Measurements from ENCODE around the gene ZNF212. TPM values are rescaled to one million over a fixed set of nuclear protein-coding genes. Genes with fewer than 3 reads are reported as not detected.

ZNF212 gene
- total RNA-seq, 1 donor from 2014 or later = 5.5 TPM

DNA sequence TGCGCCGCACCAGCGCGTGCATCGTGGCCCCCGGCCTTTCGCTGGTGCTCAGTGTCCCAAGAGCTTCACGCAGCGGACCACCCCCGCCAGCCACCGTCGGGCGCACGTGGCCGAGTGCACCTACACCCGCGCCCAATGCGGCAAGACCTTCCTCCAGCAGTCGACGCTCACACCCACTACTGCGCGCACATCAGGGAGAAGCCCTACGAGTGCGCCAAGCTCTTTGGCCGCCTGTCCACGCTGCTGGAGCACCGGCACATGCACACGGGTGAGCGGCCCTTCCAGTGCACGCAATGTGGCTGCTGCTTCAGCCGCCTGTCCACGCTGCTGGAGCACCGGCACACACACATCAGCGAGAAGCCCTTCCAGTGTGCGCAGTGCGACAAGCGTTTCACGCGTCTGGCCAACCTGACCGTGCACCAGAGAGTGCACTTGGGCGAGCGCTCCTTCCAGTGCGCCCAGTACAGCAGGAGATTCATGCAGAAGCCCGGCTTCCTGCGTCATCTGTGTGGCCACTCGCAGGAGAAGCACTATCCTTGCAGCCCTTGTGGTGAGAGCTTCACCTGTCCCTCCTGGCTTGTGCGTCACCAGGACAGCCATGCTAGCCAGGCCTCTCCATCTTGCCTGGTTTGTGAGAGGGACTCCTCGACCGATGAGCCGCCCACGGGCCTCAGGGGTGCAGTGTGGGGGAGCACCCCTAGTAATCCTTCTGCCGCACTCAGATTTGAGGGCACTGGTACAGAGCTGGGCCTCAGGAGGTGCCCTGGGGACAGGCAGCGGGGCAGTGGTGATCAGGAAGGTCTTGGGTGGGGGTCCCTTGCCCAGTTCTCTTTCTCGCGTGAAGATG lies 55.4 kb downstream of the ZNF212 start:
- ATAC-seq (ENCODE audit: poor library complexity) (no peak), DNase-seq (no peak)
- intact Hi-C loops (cut with DNase I) = no loop called here

GRCh38 chr7:149295481-149295850 lies 56.0 kb downstream of the ZNF212 start:
- no peak for ATAC-seq (ENCODE audit: poor library complexity)
- intact Hi-C loops (cut with DNase I) = no loop called here
- DNase-seq = no peak

GRCh38 chr7:149296368-149296767 lies 56.9 kb downstream of the ZNF212 start:
- DNase-seq (no peak), ATAC-seq (ENCODE audit: poor library complexity) (no peak)
- intact Hi-C loops (cut with DNase I) = no loop called here

DNA sequence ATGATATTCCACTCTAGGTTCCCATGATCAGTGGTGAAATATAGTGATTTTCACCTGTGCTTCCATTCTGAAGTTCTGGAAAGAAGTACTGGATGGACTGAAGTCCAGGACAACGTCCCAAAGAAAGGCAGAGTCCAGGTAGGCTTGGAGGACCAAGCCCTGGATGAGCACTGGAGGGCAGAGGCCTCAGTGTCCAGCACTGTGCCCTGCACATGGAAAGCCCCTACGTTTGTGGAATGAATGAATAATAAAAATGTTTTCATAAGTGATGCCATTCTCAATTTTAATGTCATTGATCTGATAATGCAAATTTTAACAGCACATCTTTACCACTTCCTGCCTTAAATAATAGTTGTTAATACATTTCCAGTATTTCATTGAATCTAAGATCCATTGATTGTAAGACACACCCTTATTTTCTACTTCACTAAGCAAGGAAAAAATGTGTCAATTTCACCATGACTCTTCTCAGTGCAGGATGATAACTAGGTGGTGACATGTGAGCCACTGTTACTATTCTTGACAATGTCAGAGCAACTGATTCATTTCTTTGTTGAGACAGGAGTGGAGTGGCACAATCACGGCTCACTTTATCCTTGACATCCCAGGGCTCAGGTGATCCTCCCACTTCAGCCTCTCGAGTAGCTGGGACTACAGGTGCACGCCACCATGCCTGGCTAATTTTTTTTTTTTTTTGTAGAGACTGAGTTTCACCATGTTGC lies 57.7 kb downstream of the ZNF212 start:
- ATAC-seq (ENCODE audit: poor library complexity) (no peak), DNase-seq (no peak)
- intact Hi-C loops (cut with DNase I) = no loop called here

DNA sequence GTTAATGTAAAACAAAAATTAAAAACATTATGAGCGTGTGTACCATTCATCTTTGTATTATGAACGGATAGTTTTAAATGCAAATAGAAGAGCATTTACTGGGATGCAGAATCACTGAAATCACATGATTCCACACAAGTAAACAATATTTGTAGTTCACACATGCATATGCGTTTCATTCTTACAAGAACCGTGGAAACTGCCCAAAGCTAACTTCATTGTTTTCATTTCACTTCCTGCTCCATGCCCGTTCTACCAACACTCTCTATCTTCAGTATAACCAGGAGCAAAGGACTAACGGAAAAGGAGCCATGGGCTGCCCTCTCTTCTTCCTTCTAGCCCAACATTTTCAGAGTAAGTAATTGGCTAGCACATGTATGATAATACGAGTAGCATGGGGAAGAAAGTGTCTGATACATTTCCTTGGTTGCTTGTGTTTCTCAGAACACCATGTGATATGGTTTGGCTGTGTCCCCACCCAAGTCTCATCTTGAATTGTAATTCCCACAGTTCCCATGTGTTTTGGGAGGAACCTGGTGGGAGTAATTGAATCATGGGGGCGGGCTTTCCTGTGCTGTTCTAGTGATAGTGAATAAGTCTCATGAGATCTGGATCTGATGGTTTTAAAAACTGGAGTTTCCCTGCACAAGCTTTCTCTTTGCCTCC lies 61.3 kb downstream of the ZNF212 start:
- DNase-seq (no peak), ATAC-seq (ENCODE audit: poor library complexity) (no peak)
- intact Hi-C loops (cut with DNase I) = no loop called here

GRCh38 chr7:149302222-149302621 lies 62.8 kb downstream of the ZNF212 start:
- ATAC-seq (ENCODE audit: poor library complexity) = no peak
- intact Hi-C loops (cut with DNase I) = no loop called here
- no peak for DNase-seq

GRCh38 chr7:149302865-149303264 lies 63.4 kb downstream of the ZNF212 start:
- ATAC-seq (ENCODE audit: poor library complexity) = no peak
- intact Hi-C loops (cut with DNase I) = no loop called here
- no peak for DNase-seq

GRCh38 chr7:149304006-149304405 lies 64.6 kb downstream of the ZNF212 start:
- no peak for DNase-seq
- intact Hi-C loops (cut with DNase I) = no loop called here
- ATAC-seq (ENCODE audit: poor library complexity) = no peak

Other genes starting within 250 kb of the ZNF212 start
- gene PDIA4, start 211.1 kb upstream of the ZNF212 start, total RNA-seq = 32.2 TPM
- 2.3 TPM for gene ZNF786, start 148.9 kb upstream of the ZNF212 start, total RNA-seq
- 0.38 TPM for gene ZNF425, start 113.3 kb upstream of the ZNF212 start, total RNA-seq
- gene ZNF398, start 92.2 kb upstream of the ZNF212 start, total RNA-seq = 6.3 TPM
- gene ZNF282, start 44.1 kb upstream of the ZNF212 start, total RNA-seq = 11.1 TPM
- 4.0 TPM for gene ZNF783, start 22.5 kb downstream of the ZNF212 start, total RNA-seq
- gene ZNF777, start 221.4 kb downstream of the ZNF212 start, total RNA-seq = 6.6 TPM

Measured in Right ventricle myocardium superior (tissue), 1 donor.